Measurements from ENCODE around the gene PRPF6.

DNA sequence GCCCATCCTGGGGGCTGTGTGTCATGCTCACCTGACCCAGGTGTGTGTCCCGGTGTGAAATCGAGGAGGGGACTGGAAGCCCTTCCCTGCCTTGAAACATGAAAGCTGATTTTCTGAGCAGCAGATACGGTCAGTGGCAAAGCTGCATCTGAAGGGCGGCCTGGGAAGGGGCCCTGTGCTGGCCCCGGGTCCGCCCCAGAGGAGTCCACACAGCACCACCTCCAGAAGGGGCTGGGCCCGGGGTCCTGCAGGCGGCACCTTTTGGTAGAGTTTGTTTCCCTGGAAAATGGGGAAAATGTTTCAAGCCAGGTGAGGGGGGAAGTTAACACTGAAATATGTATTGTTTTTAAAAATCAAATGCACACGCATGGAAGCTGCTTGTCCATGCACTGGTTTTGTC lies 45.5 kb upstream of the PRPF6 start:
- TF ChIP-seq, protein P1, sequence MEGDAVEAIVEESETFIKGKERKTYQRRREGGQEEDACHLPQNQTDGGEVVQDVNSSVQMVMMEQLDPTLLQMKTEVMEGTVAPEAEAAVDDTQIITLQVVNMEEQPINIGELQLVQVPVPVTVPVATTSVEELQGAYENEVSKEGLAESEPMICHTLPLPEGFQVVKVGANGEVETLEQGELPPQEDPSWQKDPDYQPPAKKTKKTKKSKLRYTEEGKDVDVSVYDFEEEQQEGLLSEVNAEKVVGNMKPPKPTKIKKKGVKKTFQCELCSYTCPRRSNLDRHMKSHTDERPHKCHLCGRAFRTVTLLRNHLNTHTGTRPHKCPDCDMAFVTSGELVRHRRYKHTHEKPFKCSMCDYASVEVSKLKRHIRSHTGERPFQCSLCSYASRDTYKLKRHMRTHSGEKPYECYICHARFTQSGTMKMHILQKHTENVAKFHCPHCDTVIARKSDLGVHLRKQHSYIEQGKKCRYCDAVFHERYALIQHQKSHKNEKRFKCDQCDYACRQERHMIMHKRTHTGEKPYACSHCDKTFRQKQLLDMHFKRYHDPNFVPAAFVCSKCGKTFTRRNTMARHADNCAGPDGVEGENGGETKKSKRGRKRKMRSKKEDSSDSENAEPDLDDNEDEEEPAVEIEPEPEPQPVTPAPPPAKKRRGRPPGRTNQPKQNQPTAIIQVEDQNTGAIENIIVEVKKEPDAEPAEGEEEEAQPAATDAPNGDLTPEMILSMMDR (IDR thresholded peaks at IDR 0.05): no peak
- no peak for TF ChIP-seq EZH2 (IDR thresholded peaks at IDR 0.05; ENCODE audit: borderline replicate concordance, insufficient read depth, low read depth, low read length, poor library complexity, severe bottlenecking)
